Osteoblast (primary cell): ENCODE data around the gene ACYP1. TPM values are rescaled to one million over a fixed set of nuclear protein-coding genes. Genes with fewer than 3 reads are reported as not detected.

Source experiments
- DNase-seq: peaks from one replicate; pipeline ENCODE4 v3.0.0; 2011; ENCODE audit warnings: low spot score, mixed read lengths; ENCODE audit not compliant: insufficient read length; ENCODE audit errors: missing footprints
- H2AFZ ChIP-seq: 2 replicates; pipeline ENCODE4 v1.6.0; 2011; ENCODE audit warnings: mild to moderate bottlenecking, low read length
- H3K27ac ChIP-seq: 2 replicates; pipeline ENCODE4 v1.5.1; 2011; ENCODE audit warnings: mild to moderate bottlenecking, low read depth, low read length, moderate library complexity
- H3K27me3 ChIP-seq: 2 replicates; pipeline ENCODE4 v1.6.0; 2012; ENCODE audit warnings: mild to moderate bottlenecking, control low read depth, inconsistent platforms, low read length, moderate library complexity; ENCODE audit not compliant: insufficient read depth
- H3K36me3 ChIP-seq: 2 replicates; pipeline ENCODE4 v1.5.1; 2011; ENCODE audit warnings: mild to moderate bottlenecking, low read length, control low read depth, moderate library complexity; ENCODE audit not compliant: insufficient read depth
- H3K4me1 ChIP-seq: 2 replicates; pipeline ENCODE4 v1.5.1; 2011; ENCODE audit warnings: mild to moderate bottlenecking, low read length, control low read depth, moderate library complexity; ENCODE audit not compliant: insufficient read depth
- H3K4me2 ChIP-seq: 2 replicates; pipeline ENCODE4 v1.6.0; 2011; ENCODE audit warnings: mild to moderate bottlenecking, low read length; ENCODE audit not compliant: insufficient read depth
- H3K4me3 ChIP-seq: fragments of 200-600 bp; sonication (generic); 3 replicates; pipeline ENCODE4 v1.5.1; 2012; ENCODE audit warnings: mild to moderate bottlenecking, low read length, inconsistent platforms; ENCODE audit not compliant: insufficient read depth
- H3K79me2 ChIP-seq: 2 replicates; pipeline ENCODE4 v1.6.0; 2012; ENCODE audit warnings: mild to moderate bottlenecking, low read length, control low read depth, inconsistent platforms; ENCODE audit not compliant: insufficient read depth
- H3K9me3 ChIP-seq: 2 replicates; pipeline ENCODE4 v1.5.1; 2011; ENCODE audit warnings: low read depth, low read length, control low read depth
- H4K20me1 ChIP-seq: 2 replicates; pipeline ENCODE4 v1.6.0; 2012; ENCODE audit warnings: mild to moderate bottlenecking, low read length, control low read depth; ENCODE audit not compliant: insufficient read depth
- CTCF ChIP-seq: IDR thresholded peaks from 2 replicates; pipeline ENCODE4 v1.5.1; 2011; ENCODE audit warnings: mild to moderate bottlenecking, low read depth, low read length, moderate library complexity; ENCODE audit errors: extremely low read depth
- total RNA-seq: library from RNA; depleted of rRNA; stranded (reverse); fragments of >200 nt; gene quantifications from 2 replicates; pipeline ENCODE4 v1.2.3, GENCODE V29; 2012

The ACYP1 gene
- total RNA-seq, 1 donor: 6.5 TPM

GRCh38 chr14:75081660-75082229 lies 17.9 kb upstream of the ACYP1 start:
- DNase-seq: peak; percentile 76
- no peaks in the 10 kb centered on the region for H3K79me2 ChIP-seq
- H4K20me1 ChIP-seq: no peaks in the 10 kb centered on the region
- no peak overlapping the region for H3K27ac ChIP-seq
- H3K4me2 ChIP-seq: peak overlapping the region; percentile 28
- H3K4me1 ChIP-seq: peaks cover 12% of the 10 kb centered on the region
- no peak overlapping the region for H2AFZ ChIP-seq
- TF ChIP-seq CTCF: no peak
- H3K27me3 ChIP-seq: no peaks in the 10 kb centered on the region
- no peaks in the 10 kb centered on the region for H3K9me3 ChIP-seq
- H3K4me3 ChIP-seq: no peak overlapping the region
- H3K36me3 ChIP-seq: peaks cover 34% of the 10 kb centered on the region

- TF ChIP-seq CTCF: no peak
- Histone ChIP-seq H3K27ac (no peak overlapping the region), H3K4me2 (no peak overlapping the region), H3K79me2 (no peaks in the 10 kb centered on the region), H3K9me3 (no peaks in the 10 kb centered on the region), H3K36me3 (peaks cover 18% of the 10 kb centered on the region), H3K4me3 (no peak overlapping the region), H4K20me1 (no peaks in the 10 kb centered on the region), H3K27me3 (no peaks in the 10 kb centered on the region), H3K4me1 (peaks cover 12% of the 10 kb centered on the region), H2AFZ (no peak overlapping the region)
- DNase-seq: no peak
These were observed 15.7 kb upstream of the ACYP1 start for GRCh38 chr14:75079521-75079920.

- TF ChIP-seq CTCF: no peak
- Histone ChIP-seq H4K20me1 (no peaks in the 10 kb centered on the region), H2AFZ (no peak overlapping the region), H3K4me3 (no peak overlapping the region), H3K79me2 (no peaks in the 10 kb centered on the region), H3K9me3 (no peaks in the 10 kb centered on the region), H3K27me3 (no peaks in the 10 kb centered on the region), H3K27ac (no peak overlapping the region), H3K36me3 (peaks cover 2% of the 10 kb centered on the region), H3K4me1 (peaks cover 12% of the 10 kb centered on the region), H3K4me2 (no peak overlapping the region)
- DNase-seq: no peak
These were observed 14.0 kb upstream of the ACYP1 start for GRCh38 chr14:75077794-75078193.

- DNase-seq: no peak
- Histone ChIP-seq H3K4me2 (no peak overlapping the region), H3K4me3 (no peak overlapping the region), H3K27me3 (no peaks in the 10 kb centered on the region), H2AFZ (no peak overlapping the region), H3K27ac (no peak overlapping the region), H4K20me1 (no peaks in the 10 kb centered on the region), H3K9me3 (no peaks in the 10 kb centered on the region), H3K36me3 (no peaks in the 10 kb centered on the region), H3K4me1 (peaks cover 4% of the 10 kb centered on the region), H3K79me2 (peaks cover 2% of the 10 kb centered on the region)
- TF ChIP-seq CTCF: no peak
These were observed 6.6 kb upstream of the ACYP1 start for GRCh38 chr14:75070383-75070782.
